IPS-18a (cell line): ENCODE results near the gene TBL2.
"Not testable (repeated sequence)": the region's sequence is repeated elsewhere in the genome, so short reads cannot be mapped to it uniquely, and the experiment has no call there.

Experiments
- H3K27ac ChIP-seq: one replicate; pipeline ENCODE4 v1.5.1; 2013; ENCODE audit warnings: low read length
- H3K27me3 ChIP-seq: one replicate; pipeline ENCODE4 v1.6.1; 2013; ENCODE audit warnings: mild to moderate bottlenecking, low read length; ENCODE audit not compliant: control insufficient read depth, insufficient read depth
- H3K36me3 ChIP-seq: one replicate; pipeline ENCODE4 v1.6.1; 2013; ENCODE audit warnings: low read depth, low read length; ENCODE audit not compliant: control insufficient read depth
- H3K4me1 ChIP-seq: one replicate; pipeline ENCODE4 v1.6.1; 2013; ENCODE audit warnings: low read depth, low read length; ENCODE audit not compliant: control insufficient read depth
- H3K4me3 ChIP-seq: one replicate; pipeline ENCODE4 v1.5.1; 2013; ENCODE audit warnings: low read length
- H3K9ac ChIP-seq: one replicate; pipeline ENCODE4 v1.6.1; 2013; ENCODE audit warnings: mild to moderate bottlenecking, low read length, moderate library complexity
- H3K9me3 ChIP-seq: one replicate; pipeline ENCODE4 v1.6.1; 2013; ENCODE audit warnings: low read depth, low read length; ENCODE audit not compliant: control insufficient read depth

TBL2 gene

GRCh38 chr7:73617520-73617919, 39.1 kb upstream of the TBL2 start:
- H3K4me3 ChIP-seq, H3K9ac ChIP-seq, H3K9me3 ChIP-seq, H3K4me1 ChIP-seq, H3K27ac ChIP-seq, H3K36me3 ChIP-seq, H3K27me3 ChIP-seq: not testable (repeated sequence)

- Histone ChIP-seq H3K27ac (no peak overlapping the region), H3K9ac (no peak overlapping the region), H3K36me3 (no peaks in the 10 kb centered on the region), H3K4me3 (no peak overlapping the region), H3K9me3 (no peaks in the 10 kb centered on the region), H3K4me1 (peaks cover 3% of the 10 kb centered on the region), H3K27me3 (no peaks in the 10 kb centered on the region)
These were observed 37.5 kb upstream of the TBL2 start for GRCh38 chr7:73615886-73616285.

GRCh38 chr7:73614937-73615336, 36.6 kb upstream of the TBL2 start:
- H3K27me3 ChIP-seq, H3K9ac ChIP-seq: not testable (repeated sequence)

GRCh38 chr7:73613954-73614735, 35.8 kb upstream of the TBL2 start:
- Histone ChIP-seq H3K27ac (no peak overlapping the region), H3K4me3 (no peak overlapping the region), H3K9ac (no peak overlapping the region), H3K4me1 (peaks cover 3% of the 10 kb centered on the region), H3K9me3 (no peaks in the 10 kb centered on the region), H3K36me3 (no peaks in the 10 kb centered on the region), H3K27me3 (no peaks in the 10 kb centered on the region)

More at GRCh38 chr7:73614937-73615336, 36.6 kb upstream of the TBL2 start:
- H3K36me3 ChIP-seq, H3K4me1 ChIP-seq, H3K27ac ChIP-seq, H3K4me3 ChIP-seq, H3K9me3 ChIP-seq: not testable (repeated sequence)

- H3K4me3 ChIP-seq = no peak overlapping the region
- H3K27me3 ChIP-seq = no peaks in the 10 kb centered on the region
- H3K36me3 ChIP-seq = no peaks in the 10 kb centered on the region
- no peak overlapping the region for H3K9ac ChIP-seq
- H3K9me3 ChIP-seq = no peaks in the 10 kb centered on the region
- no peak overlapping the region for H3K27ac ChIP-seq
- peaks cover 3% of the 10 kb centered on the region for H3K4me1 ChIP-seq
These were observed 34.4 kb upstream of the TBL2 start for GRCh38 chr7:73612598-73613269.

GRCh38 chr7:73611017-73611555, 32.7 kb upstream of the TBL2 start:
- no peak overlapping the region for H3K9ac ChIP-seq
- no peaks in the 10 kb centered on the region for H3K9me3 ChIP-seq
- no peaks in the 10 kb centered on the region for H3K36me3 ChIP-seq
- H3K27ac ChIP-seq = no peak overlapping the region
- H3K27me3 ChIP-seq = no peaks in the 10 kb centered on the region
- H3K4me3 ChIP-seq = no peak overlapping the region
- peaks cover 4% of the 10 kb centered on the region for H3K4me1 ChIP-seq

- peaks cover 3% of the 10 kb centered on the region for H3K4me1 ChIP-seq
- no peaks in the 10 kb centered on the region for H3K9me3 ChIP-seq
- no peak overlapping the region for H3K27ac ChIP-seq
- H3K4me3 ChIP-seq = no peak overlapping the region
- no peak overlapping the region for H3K9ac ChIP-seq
- no peaks in the 10 kb centered on the region for H3K27me3 ChIP-seq
- no peaks in the 10 kb centered on the region for H3K36me3 ChIP-seq
These were observed 31.7 kb upstream of the TBL2 start for GRCh38 chr7:73610105-73610504.

- peak overlapping the region; percentile 54 for H3K4me3 ChIP-seq
- not testable (repeated sequence) for H3K27ac ChIP-seq
These were observed 29.3 kb upstream of the TBL2 start for GRCh38 chr7:73607692-73607983.

GRCh38 chr7:73606801-73607691, 28.7 kb upstream of the TBL2 start:
- peak overlapping the region; percentile 54 for H3K4me3 ChIP-seq

More at GRCh38 chr7:73607692-73607983, 29.3 kb upstream of the TBL2 start:
- not testable (repeated sequence) for H3K9me3 ChIP-seq, H3K9ac ChIP-seq, H3K36me3 ChIP-seq, H3K27me3 ChIP-seq, H3K4me1 ChIP-seq

GRCh38 chr7:73605601-73606220, 27.3 kb upstream of the TBL2 start:
- Histone ChIP-seq H3K9ac (no peak overlapping the region), H3K27me3 (no peaks in the 10 kb centered on the region), H3K27ac (no peak overlapping the region), H3K4me1 (peaks cover 3% of the 10 kb centered on the region), H3K36me3 (no peaks in the 10 kb centered on the region), H3K4me3 (no peak overlapping the region), H3K9me3 (no peaks in the 10 kb centered on the region)

More at GRCh38 chr7:73606801-73607691, 28.7 kb upstream of the TBL2 start:
- H3K27me3 ChIP-seq = no peaks in the 10 kb centered on the region
- no peak overlapping the region for H3K9ac ChIP-seq
- peaks cover 3% of the 10 kb centered on the region for H3K4me1 ChIP-seq
- H3K27ac ChIP-seq = no peak overlapping the region
- H3K36me3 ChIP-seq = no peaks in the 10 kb centered on the region
- H3K9me3 ChIP-seq = no peaks in the 10 kb centered on the region
